Stimulated activated CD8-positive, alpha-beta memory T cell treated with anti-CD3 and anti-CD28 coated beads, Interleukin-2, amount 100 ng/mL, for 48 hours (primary cell): ENCODE results near the gene MCOLN2.

ENCODE experiments used
- DNase-seq, 2 donors: peaks; one replicate each; pipeline ENCODE4 v3.0.0-alpha.2; 2020; ENCODE audit warnings: low read depth in 2 of 2

The MCOLN2 gene

GRCh38 chr1:84985365-84985764, 11.5 kb downstream of the MCOLN2 start:
- no peak for DNase-seq

- no peak for DNase-seq
Observed at GRCh38 chr1:84982395-84982794, 14.5 kb downstream of the MCOLN2 start.

GRCh38 chr1:84975035-84975434, 21.9 kb downstream of the MCOLN2 start:
- DNase-seq, result no peak

GRCh38 chr1:84973498-84974334, 23.2 kb downstream of the MCOLN2 start:
- DNase-seq, result no peak

- DNase-seq, result no peak
Observed at GRCh38 chr1:84972377-84972987, 24.4 kb downstream of the MCOLN2 start.

GRCh38 chr1:84971957-84972356, 25.0 kb downstream of the MCOLN2 start:
- no peak for DNase-seq

GRCh38 chr1:84969489-84970250, 27.2 kb downstream of the MCOLN2 start:
- peak; percentile 18 to 33 for DNase-seq

GRCh38 chr1:84968865-84969264, 28.0 kb downstream of the MCOLN2 start:
- DNase-seq, result no peak

- DNase-seq, result no peak
Observed at GRCh38 chr1:84968101-84968500, 28.8 kb downstream of the MCOLN2 start.

- DNase-seq, result no peak
Observed at GRCh38 chr1:84967666-84968065, 29.2 kb downstream of the MCOLN2 start.

GRCh38 chr1:84963021-84963420, 33.9 kb downstream of the MCOLN2 start:
- DNase-seq, result no peak

GRCh38 chr1:84961316-84961715, 35.6 kb downstream of the MCOLN2 start:
- DNase-seq, result no peak

GRCh38 chr1:84960371-84960770, 36.5 kb downstream of the MCOLN2 start:
- no peak for DNase-seq

- DNase-seq, result peak in 1 of 2 donors; percentile 39
Observed at GRCh38 chr1:84959294-84959693, 37.6 kb downstream of the MCOLN2 start.

- no peak for DNase-seq
Observed at GRCh38 chr1:84957966-84958365, 38.9 kb downstream of the MCOLN2 start.

GRCh38 chr1:84956655-84957054, 40.3 kb downstream of the MCOLN2 start:
- DNase-seq, result no peak

GRCh38 chr1:84956097-84956496, 40.8 kb downstream of the MCOLN2 start:
- no peak for DNase-seq

- no peak for DNase-seq
Observed at GRCh38 chr1:84949664-84950063, 47.2 kb downstream of the MCOLN2 start.

GRCh38 chr1:84947536-84948410, 49.1 kb downstream of the MCOLN2 start:
- no peak for DNase-seq

- no peak for DNase-seq
Observed at GRCh38 chr1:84946631-84947030, 50.3 kb downstream of the MCOLN2 start.

GRCh38 chr1:84944767-84945486, 52.0 kb downstream of the MCOLN2 start:
- DNase-seq, result peak; percentile 25 to 36
